Erythroblast (primary cell): Measurements from ENCODE around the gene NT5C3B.

Source experiments
- GATA1 ChIP-seq: IDR thresholded peaks from 2 replicates; pipeline ENCODE4 v1.6.1; 2011; ENCODE audit warnings: low read depth, mild to moderate bottlenecking, control low read depth, low read length, moderate library complexity
- POLR2A ChIP-seq: IDR thresholded peaks from 2 replicates; pipeline ENCODE4 v1.6.1; 2011; ENCODE audit warnings: mild to moderate bottlenecking, low read length

DNA sequence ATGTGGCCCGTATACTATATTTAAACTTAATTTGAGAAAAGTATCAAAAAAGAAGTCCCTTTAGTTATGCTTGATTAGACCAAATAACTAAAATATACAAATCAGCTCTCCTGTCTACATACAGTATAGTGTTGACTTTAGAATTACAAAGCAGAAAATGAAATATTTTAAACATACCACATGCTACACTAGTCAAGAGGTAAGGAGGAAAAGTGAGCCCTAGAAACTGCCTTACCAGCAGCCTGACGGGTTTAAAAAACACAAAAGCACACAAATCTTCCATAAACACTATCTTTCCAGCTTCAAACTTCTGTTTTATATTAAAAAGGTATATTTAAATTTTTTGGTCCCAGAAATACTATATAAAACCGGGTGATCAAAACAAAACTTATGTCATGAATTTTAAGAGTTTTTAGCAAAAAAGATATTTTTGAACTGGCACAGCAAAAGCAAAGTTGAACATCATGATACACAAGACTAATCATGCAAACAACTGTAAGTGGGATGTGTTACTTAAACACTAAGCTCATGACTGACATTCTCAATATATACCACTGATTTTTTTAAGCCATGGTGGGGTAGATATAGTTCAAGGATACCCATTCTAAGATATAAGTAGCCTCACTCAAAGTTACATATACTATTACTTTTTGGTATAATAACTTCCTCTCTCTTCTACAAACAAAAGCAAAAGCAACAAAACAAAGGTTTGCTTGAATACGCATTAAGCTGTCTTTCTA lies 13.4 kb upstream of the NT5C3B start:
- TF ChIP-seq POLR2A (no peak), GATA1 (no peak)
